Activated naive CD4-positive, alpha-beta T cell treated with anti-CD3 and anti-CD28 coated beads for 36 hours (primary cell): Measurements from ENCODE around the gene CCDC27. TPM values are rescaled to one million over a fixed set of nuclear protein-coding genes. Genes with fewer than 3 reads are reported as not detected.

Experiments
- CTCF ChIA-PET: fragments of 350-600 bp; sonication (Branson Sonifier 250); formaldehyde crosslinking; loops from one replicate; lab custom pipeline; 2021; ENCODE audit warnings: antibody characterized with exemption; lab: Charles Lee
- DNase-seq: peaks from one replicate; pipeline ENCODE4 v3.0.0-alpha.2; 2020
- H3K27ac Mint-ChIP-seq: one replicate; pipeline ENCODE4 v1.8.0; 2021; ENCODE audit warnings: mild to moderate bottlenecking, mixed read lengths
- H3K27me3 Mint-ChIP-seq: one replicate; pipeline ENCODE4 v1.8.0; 2021; ENCODE audit warnings: low read depth, mixed read lengths
- H3K36me3 Mint-ChIP-seq: one replicate; pipeline ENCODE4 v1.8.0; 2021; ENCODE audit warnings: low read depth, mixed read lengths
- H3K4me1 Mint-ChIP-seq: one replicate; pipeline ENCODE4 v1.8.0; 2021; ENCODE audit warnings: low read depth, mixed read lengths
- H3K4me3 Mint-ChIP-seq: one replicate; pipeline ENCODE4 v1.8.0; 2021; ENCODE audit warnings: mild to moderate bottlenecking, moderate library complexity, mixed read lengths
- H3K9me3 Mint-ChIP-seq: one replicate; pipeline ENCODE4 v1.8.0; 2021; ENCODE audit warnings: mixed read lengths
- intact Hi-C: fragments of 100-400 bp; cut with micrococcal nuclease; formaldehyde crosslinking; loops from one replicate; pipeline ENCODE4 v1.15.1; 2023
- total RNA-seq, 2 experiments: library from RNA; stranded (reverse); gene quantifications; one replicate each; pipeline ENCODE4 v1.2.3, GENCODE V29; 2021

CCDC27 gene
- not detected for total RNA-seq

DNA sequence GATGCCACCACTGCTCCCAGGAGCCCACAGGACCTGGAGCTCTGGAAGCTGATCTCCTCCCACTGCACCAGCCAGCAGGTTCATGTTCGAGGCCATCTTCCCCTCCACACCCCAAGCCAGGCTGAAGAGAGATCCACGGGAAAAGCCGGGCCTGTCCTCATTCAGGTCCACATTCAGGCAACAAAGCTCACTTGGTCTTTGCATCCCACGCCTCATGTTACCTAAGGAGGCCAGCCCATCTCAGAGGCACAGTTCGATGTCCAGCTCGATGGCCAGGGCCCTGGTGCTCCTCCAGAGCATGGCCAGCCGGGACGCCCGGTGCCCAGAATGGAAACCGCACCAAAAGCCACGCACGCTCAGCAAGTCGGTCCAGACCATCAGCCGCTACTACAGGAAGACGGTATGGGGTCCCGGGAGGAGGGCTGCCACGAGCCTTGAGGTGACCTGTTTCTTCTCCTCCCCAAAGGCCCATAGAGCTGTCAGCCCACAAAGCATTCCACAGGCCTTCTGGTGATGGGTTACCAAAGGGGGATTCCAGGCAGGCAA, at the start of gene CCDC27:
Gene CCDC27 (plus strand): TSS at position 51 of the 546 bp plus-strand sequence. CDS start 32 bp downstream, at position 83.
- intact Hi-C loops, result no loop called here
- peaks cover 8% of the 10 kb centered on the region for H3K4me1 Mint-ChIP-seq
- H3K36me3 Mint-ChIP-seq, result no peaks in the 10 kb centered on the region
- no peak within 1 kb of the TSS for H3K4me3 Mint-ChIP-seq
- DNase-seq, result no peak
- no peaks in the 10 kb centered on the region for H3K9me3 Mint-ChIP-seq
- CTCF ChIA-PET, result no interaction called here
- H3K27ac Mint-ChIP-seq, result no peak within 1 kb of the TSS
- H3K27me3 Mint-ChIP-seq, result peaks cover 2% of the 10 kb centered on the region

DNA sequence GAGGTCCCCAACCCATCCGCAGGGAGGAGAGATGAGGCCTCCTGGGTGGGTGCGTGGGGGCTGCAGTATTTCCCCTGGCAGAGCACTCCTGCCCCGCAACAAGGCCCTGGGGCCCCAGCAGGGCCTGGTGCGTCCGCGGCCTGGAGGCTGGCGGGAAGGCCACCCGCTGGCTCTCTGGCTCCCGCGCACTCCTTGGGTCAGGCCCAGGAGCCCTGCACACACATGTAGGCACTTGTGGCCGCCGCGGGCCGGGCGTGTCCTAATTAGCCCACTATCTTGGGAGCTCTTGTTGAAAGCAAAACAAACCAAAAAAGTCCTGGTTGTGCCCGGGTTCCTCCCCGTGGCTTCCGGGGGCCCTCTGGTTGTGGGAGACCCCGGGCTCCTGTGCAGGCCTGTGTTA, 49.7 kb upstream of the CCDC27 start:
- CTCF ChIA-PET, result no interaction called here
- Mint-ChIP-seq H3K9me3 (no peaks in the 10 kb centered on the region), H3K36me3 (no peaks in the 10 kb centered on the region), H3K4me1 (peaks cover 4% of the 10 kb centered on the region), H3K27me3 (peaks cover 10% of the 10 kb centered on the region), H3K27ac (no peak overlapping the region), H3K4me3 (no peak overlapping the region)
- no peak for DNase-seq
- intact Hi-C loops, result no loop called here

DNA sequence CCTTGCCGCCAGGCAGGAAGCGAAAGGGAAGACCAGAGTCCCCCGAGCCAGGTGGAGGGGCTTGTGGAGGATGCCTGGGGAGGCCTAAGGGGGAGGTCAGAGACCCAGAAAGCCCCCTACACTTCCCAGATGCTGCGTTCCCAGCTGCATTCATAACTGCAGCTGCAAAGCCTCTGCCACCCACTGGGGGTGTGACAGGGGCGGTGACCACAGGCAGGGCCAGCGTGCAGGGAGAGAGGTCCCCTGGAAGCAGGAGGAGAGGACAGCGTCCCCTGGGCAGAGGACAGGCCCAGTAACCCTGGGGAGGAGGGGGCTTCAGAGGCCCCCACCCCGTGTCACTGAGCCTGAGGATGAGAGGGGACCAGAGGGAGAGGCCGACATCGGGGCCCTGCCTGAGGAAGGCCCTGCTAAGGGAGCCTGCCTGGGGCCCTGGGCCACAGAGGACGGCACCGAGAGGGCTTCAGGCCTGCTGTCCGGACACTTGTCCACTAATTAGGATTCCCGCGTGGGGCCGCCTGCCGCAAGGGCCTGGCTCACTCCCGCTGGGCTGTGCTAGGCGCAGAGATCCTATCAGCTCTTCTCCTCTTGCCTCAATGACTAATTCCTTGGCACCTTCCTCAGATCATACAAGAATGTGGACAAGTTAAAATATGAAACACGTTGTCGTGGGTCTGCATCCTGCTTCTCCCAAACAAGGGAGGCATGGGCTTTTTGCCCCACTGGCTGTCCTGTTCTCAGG, 49.1 kb upstream of the CCDC27 start:
- H3K27me3 Mint-ChIP-seq, result peaks cover 9% of the 10 kb centered on the region
- H3K4me3 Mint-ChIP-seq, result no peak overlapping the region
- intact Hi-C loops, result no loop called here
- CTCF ChIA-PET, result no interaction called here
- no peak overlapping the region for H3K27ac Mint-ChIP-seq
- DNase-seq, result no peak
- H3K36me3 Mint-ChIP-seq, result no peaks in the 10 kb centered on the region
- H3K9me3 Mint-ChIP-seq, result no peaks in the 10 kb centered on the region
- peaks cover 4% of the 10 kb centered on the region for H3K4me1 Mint-ChIP-seq

DNA sequence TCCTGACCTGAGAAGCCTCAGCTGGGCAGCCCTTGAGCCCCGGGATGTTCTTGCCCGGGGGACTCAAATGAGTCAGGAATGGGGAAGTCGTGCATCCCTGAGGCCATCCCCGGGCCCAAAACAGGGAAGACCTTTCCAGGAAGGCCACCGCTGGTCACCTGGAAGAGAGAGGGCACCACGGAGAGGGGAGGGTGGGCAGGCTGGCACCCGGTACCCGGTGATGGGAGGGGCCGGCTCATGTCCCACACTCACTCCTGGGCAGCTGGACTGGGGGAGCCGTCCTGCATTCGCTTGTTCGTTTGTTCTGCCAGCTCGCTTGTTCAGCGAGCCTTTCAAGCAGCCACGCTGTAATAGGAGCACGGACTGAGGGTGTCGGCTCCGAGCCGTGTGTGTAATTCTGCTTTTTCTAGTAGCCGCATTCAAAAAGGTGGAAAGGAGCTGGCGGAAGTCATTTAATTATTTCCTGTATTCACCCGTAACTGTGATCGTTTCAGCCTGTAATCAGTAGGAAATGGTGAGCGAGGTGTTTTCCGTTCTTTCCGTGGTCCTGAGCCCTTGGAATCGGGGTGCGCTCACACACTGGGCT, 48.4 kb upstream of the CCDC27 start:
- Mint-ChIP-seq H3K4me3 (no peak overlapping the region), H3K4me1 (peaks cover 4% of the 10 kb centered on the region), H3K27ac (no peak overlapping the region), H3K36me3 (no peaks in the 10 kb centered on the region), H3K9me3 (no peaks in the 10 kb centered on the region), H3K27me3 (peaks cover 11% of the 10 kb centered on the region)
- no peak for DNase-seq
- intact Hi-C loops, result no loop called here
- CTCF ChIA-PET, result interaction anchor here (1.3 kb wide), 1 partner anchor 78 kb away, joined by 3 read pairs; no protein-coding TSS in a partner anchor

DNA sequence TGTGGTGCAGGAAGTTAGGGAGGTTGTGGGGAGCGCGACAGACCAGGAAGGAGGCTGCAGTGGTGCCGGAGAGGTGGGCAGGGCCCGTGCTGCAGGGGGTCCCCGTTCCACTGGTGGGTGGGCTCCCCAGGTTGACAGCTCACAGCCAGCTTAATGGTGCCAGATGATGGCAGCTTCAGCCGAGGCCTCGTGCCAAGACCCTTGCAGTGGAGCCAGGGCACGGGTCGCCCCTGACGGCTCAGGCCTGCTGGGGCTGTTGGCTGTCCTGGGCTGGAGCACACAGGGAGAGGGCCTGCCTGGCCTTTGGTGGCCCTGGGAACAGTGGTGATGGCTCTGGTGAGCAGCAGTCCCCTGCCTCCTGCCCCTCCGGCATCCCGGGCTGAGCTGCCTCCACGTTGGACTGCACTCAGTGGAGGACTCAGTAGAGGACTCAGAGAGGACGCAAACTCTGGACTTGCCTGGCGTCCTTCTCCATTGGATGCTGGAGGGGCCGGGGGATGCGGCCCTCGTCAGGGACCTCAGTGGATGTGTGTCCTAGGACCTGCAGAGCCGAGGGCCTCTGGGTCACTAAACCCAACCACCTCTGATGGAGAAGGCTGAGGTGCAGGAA, 46.8 kb upstream of the CCDC27 start:
- intact Hi-C loops, result no loop called here
- Mint-ChIP-seq H3K27me3 (peaks cover 12% of the 10 kb centered on the region), H3K4me1 (peaks cover 4% of the 10 kb centered on the region), H3K36me3 (no peaks in the 10 kb centered on the region), H3K27ac (no peak overlapping the region), H3K4me3 (no peak overlapping the region), H3K9me3 (no peaks in the 10 kb centered on the region)
- CTCF ChIA-PET, result no interaction called here
- no peak for DNase-seq

DNA sequence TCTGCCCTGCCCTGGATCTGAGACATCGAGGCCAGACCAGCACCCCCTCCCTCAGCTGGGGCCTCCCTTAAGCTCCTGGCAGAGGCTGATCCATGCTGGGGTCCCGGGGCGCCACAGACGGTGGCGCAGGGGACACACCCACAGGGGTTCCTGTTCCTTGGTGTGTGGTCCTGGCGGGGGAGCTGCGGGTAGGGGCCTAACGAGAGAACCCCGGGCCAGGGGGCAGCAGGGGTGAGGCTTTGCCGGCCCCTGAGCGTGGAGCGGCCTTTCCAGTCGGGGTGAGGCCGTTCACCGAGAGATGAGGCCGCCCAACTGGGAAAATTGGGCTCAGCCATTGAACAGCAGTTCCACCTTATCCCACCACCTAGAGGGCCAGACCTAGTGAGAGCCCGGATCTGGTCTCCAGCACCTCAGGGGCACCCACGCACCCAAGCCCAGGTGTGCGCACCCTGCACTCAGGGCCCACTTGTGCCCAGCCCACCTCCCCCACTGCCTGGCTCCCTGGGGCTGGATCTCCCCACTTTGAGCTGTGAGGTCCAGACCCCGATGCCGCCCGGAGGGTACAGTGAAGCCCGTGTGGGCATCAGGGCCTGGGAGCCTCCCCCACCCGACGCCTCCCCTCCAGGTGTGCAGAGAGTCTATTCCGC, 45.5 kb upstream of the CCDC27 start:
- Mint-ChIP-seq H3K4me3 (no peak overlapping the region), H3K9me3 (no peaks in the 10 kb centered on the region), H3K27ac (no peak overlapping the region), H3K27me3 (peaks cover 17% of the 10 kb centered on the region), H3K4me1 (peaks cover 4% of the 10 kb centered on the region), H3K36me3 (no peaks in the 10 kb centered on the region)
- intact Hi-C loops, result no loop called here
- DNase-seq, result no peak
- CTCF ChIA-PET, result no interaction called here

DNA sequence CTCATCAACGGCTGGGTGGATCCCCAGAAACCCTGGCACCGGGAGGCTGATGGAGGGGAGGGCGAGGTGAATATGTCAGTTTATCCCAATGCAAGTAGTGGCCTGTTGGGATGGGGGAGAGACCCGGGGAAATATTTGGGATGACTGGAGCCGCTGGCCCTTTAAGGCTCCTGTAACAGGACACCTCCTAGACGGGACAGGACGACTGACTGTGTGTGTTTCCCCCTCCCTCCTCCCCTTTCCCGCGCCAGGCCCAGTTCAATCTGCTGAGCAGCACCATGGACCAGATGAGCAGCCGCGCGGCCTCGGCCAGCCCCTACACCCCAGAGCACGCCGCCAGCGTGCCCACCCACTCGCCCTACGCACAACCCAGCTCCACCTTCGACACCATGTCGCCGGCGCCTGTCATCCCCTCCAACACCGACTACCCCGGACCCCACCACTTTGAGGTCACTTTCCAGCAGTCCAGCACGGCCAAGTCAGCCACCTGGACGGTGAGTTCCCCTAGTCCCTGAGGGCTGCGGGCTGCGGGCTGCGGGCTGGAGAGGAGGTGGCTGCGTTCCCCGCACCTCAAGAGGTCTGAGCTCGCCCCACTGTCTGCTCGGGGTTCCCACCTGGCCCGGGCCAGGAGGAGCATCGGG, 44.8 kb upstream of the CCDC27 start:
- DNase-seq, result no peak

DNA sequence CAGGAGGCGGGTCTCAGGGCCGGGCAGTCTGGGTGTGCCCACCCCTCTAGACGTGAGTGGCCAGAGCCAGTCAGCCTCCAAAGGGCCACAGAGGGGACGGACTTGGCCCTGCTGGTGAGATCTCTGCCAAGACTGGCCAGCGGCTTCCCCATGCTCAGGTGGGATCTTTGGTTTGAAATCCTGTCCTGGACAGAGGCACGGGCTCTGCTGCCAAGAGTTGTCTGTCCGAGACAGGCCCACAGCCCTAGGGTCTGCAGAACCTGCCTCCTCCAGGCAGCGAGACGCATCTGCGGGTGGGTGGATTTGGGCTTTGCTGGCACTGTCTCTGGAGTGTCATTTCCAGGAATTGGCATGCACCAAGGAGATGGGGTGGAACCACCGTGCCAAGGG, 44.3 kb upstream of the CCDC27 start:
- H3K4me1 Mint-ChIP-seq, result peaks cover 4% of the 10 kb centered on the region
- no peak overlapping the region for H3K4me3 Mint-ChIP-seq
- H3K36me3 Mint-ChIP-seq, result no peaks in the 10 kb centered on the region
- intact Hi-C loops, result no loop called here
- H3K9me3 Mint-ChIP-seq, result no peaks in the 10 kb centered on the region
- peaks cover 22% of the 10 kb centered on the region for H3K27me3 Mint-ChIP-seq
- no peak for DNase-seq
- CTCF ChIA-PET, result no interaction called here
- H3K27ac Mint-ChIP-seq, result no peak overlapping the region

More for the DNA sequence above, 44.8 kb upstream of the CCDC27 start:
- intact Hi-C loops, result no loop called here
- H3K9me3 Mint-ChIP-seq, result no peaks in the 10 kb centered on the region
- H3K27ac Mint-ChIP-seq, result no peak overlapping the region
- CTCF ChIA-PET, result no interaction called here
- H3K4me3 Mint-ChIP-seq, result no peak overlapping the region
- H3K27me3 Mint-ChIP-seq, result peaks cover 22% of the 10 kb centered on the region
- peaks cover 4% of the 10 kb centered on the region for H3K4me1 Mint-ChIP-seq
- no peaks in the 10 kb centered on the region for H3K36me3 Mint-ChIP-seq

DNA sequence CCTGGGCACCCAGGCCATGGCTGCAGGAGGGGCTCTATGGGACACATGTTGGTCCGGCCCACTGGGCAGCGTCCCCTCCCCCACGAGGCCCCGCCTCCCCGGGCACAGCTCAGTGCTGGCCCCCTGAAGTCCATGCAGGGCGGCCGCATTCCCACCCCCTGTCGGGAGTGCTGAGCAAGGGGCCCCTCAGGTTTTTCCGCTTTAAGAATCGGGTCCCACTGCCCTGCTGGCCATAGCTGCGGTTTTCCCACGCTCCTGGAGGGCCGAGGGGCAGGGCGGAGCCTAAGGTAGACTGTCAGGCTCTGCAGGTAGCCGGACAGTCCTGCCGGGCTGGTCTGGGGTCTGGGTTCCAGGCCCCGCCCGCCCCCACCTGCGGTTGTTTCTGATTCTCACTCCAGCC, 43.5 kb upstream of the CCDC27 start:
- intact Hi-C loops, result no loop called here
- Mint-ChIP-seq H3K27ac (no peak overlapping the region), H3K27me3 (peaks cover 22% of the 10 kb centered on the region), H3K9me3 (no peaks in the 10 kb centered on the region), H3K4me3 (no peak overlapping the region), H3K36me3 (no peaks in the 10 kb centered on the region), H3K4me1 (peaks cover 4% of the 10 kb centered on the region)
- DNase-seq, result no peak
- CTCF ChIA-PET, result no interaction called here

DNA sequence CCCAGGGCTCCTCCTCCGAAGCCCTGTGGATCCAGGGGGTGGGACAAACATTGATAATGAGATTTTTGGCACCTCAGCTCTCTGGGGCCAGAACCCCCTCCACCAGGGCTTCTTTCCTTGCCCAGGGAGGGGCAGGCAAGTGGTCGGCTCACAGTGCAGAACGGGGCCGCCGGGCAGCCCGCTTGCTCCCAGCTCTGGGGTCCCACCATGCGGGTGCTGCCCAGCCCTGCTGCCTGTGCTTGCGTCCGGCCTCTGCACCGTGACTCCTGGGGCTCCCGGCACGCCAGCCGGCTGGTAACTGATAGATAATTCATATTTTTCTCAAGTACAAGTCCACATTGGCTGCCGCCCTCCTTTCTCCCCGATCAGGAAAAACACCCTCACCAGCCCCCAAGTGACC, 42.0 kb upstream of the CCDC27 start:
- no peaks in the 10 kb centered on the region for H3K9me3 Mint-ChIP-seq
- peaks cover 22% of the 10 kb centered on the region for H3K27me3 Mint-ChIP-seq
- H3K27ac Mint-ChIP-seq, result no peak overlapping the region
- H3K4me3 Mint-ChIP-seq, result no peak overlapping the region
- no peak for DNase-seq
- intact Hi-C loops, result no loop called here
- no peaks in the 10 kb centered on the region for H3K36me3 Mint-ChIP-seq
- no peaks in the 10 kb centered on the region for H3K4me1 Mint-ChIP-seq
- CTCF ChIA-PET, result interaction anchor here (2.5 kb wide), 1 partner anchor 14 kb away, joined by 6 read pairs; no protein-coding TSS in a partner anchor

DNA sequence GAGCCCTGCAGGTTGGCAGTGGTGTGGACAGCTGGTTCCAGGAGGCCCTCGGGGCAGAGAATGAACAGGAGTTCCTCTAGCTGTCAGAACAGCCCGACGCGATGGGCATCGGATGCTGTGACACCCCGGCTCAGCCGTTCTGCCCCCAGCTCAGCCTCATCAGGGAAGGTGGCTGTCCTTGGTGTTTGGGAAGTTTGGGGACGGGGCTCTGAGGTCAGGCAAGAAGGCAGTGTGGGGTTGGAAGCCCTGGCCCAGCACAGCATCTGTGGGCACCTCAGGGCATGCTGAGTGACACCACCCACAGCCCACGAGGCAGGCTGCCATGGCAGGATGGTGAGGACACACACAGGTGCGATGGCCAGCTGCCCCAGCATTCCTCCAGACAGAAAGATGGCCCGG, 40.9 kb upstream of the CCDC27 start:
- intact Hi-C loops, result no loop called here
- CTCF ChIA-PET, result interaction anchor here (2.5 kb wide), 1 partner anchor 13 kb away, joined by 6 read pairs; no protein-coding TSS in a partner anchor
- H3K27ac Mint-ChIP-seq, result no peak overlapping the region
- H3K4me3 Mint-ChIP-seq, result no peak overlapping the region
- H3K9me3 Mint-ChIP-seq, result no peaks in the 10 kb centered on the region
- peaks cover 22% of the 10 kb centered on the region for H3K27me3 Mint-ChIP-seq
- H3K4me1 Mint-ChIP-seq, result no peaks in the 10 kb centered on the region
- H3K36me3 Mint-ChIP-seq, result no peaks in the 10 kb centered on the region
- DNase-seq, result no peak
